ENCODE results near the gene RAB30.
"Not testable (repeated sequence)": the region's sequence is repeated elsewhere in the genome, so short reads cannot be mapped to it uniquely, and the experiment has no call there.

The RAB30 gene

DNA sequence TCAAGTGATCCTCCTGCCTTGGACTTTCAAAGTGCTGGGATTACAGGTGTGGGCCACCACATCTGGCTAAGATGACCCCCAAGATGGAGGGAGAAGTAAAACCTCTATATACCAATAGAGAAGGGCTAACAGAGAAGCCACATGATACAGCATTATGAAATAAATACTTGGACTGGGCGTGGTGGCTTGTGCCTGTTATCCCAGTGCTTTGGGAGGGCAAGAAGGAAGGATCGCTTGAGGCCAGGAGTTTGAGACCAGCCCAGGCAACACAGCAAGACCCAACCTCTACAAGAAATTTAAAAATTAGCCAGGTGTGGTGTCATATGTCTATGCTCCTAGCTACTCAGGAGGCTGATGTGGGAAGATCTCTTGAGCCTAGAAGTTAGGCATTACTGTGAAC is 61.7 kb downstream of the RAB30 start:
- DNase-seq (ENCODE audit: low read depth) = no peak

DNA sequence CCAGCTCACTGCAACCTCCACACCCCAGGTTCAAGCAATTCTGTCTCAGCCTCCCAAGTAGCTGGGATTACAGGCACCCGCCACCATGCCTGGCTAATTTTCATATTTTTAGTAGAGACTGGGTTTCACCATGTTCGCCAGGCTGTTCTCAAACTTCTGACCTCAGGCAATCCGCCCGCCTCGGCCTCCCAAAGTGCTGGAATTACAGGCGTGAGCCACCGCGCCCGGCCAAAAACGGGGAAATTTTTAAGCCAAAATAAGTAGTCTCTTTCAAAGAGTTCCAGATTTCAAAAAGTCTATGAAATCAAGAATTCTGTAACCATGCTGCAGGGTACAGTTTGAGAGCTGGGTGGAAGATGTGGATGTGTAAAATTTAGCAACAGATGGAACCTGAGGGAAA is 62.6 kb downstream of the RAB30 start:
- not testable (repeated sequence) for DNase-seq (ENCODE audit: low read depth)

DNA sequence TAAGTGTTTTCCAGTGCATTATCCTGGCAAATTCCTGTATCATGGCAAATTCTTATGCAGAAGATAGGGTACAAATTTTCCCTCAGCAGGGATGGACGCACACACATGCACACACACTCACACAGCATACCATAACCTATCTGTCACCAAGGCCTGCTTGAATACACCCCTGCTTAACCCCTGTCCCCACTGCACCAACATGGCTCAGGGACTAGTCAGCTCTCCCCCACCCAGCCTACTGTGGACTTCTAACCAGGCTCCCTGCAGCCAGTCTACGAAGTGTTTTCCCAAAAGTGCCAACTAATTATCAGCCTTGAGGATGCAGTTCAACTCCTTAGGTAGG is 63.1 kb downstream of the RAB30 start:
- no peak for DNase-seq (ENCODE audit: low read depth)

DNA sequence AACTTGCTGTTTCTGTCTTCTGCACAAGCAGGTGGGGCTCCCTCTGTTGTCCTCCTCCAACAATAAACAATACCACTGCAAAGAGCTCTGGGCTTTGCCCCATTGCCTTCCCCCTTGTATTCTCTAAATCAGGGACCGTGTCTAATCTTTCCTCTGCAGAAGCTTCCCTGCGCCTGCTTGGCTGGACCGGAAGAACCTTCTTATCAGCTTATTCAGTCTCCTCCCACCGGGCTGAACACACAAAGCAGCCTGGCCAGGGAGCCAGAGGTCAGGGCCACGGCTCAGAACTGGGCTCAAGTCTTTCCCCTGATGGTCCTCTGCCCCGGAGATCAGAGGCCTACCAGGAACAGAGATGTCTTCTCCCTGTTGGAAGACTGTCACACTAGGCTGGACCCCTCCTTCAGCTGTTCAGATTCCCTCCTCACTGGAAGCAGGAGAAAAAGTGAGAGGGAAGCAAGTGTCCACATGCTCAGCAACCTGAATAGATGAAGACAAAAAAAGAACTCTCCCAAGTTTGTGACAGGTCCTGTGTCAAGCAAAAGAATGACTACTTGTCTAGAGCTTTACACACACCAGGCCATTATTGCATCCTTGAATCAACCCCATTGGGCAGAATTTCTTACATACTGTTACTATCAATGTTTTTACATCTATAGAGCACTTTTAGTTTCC is 63.7 kb downstream of the RAB30 start:
- no peak for DNase-seq (ENCODE audit: low read depth)

DNA sequence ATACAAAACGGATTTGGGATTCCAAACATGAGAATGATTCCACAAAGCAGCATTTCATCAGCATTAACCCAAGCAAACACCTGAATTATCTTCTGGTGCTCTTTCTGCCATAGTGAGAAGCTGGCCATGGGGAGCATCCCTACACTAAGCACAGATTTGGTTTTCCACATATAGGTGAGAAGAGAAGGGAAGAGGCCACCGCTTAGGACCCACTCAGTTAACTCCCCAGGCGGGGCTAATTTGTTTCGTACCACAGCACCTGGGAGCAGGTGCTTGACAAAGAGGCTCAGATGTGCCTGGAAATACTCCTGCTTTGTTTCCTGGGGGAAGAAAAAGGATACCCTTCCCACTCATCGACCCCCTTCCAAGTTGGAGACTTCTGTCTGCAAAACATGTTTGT is 64.2 kb downstream of the RAB30 start:
- no peak for DNase-seq (ENCODE audit: low read depth)

DNA sequence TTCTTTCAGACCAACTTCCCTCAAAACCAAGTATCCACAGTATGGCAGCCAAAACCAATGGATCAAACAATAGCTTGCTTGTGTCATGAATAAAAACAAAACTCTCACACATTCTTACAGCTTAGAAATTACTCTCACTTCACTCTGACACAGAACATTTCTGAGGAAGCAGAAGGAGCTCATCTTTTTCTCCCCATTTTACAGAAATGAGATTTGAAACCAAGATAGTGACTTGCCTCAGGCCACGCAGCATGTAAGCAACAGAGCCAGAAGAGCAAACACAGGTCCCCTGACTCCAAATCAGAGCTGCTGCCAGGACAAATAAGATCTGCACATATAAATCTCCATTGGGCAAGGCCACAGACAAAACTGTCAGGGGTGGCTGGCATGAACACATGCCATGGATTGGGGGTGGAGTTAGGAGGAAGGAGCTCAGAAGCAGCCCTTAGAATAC is 64.8 kb downstream of the RAB30 start:
- DNase-seq (ENCODE audit: low read depth) = no peak

DNA sequence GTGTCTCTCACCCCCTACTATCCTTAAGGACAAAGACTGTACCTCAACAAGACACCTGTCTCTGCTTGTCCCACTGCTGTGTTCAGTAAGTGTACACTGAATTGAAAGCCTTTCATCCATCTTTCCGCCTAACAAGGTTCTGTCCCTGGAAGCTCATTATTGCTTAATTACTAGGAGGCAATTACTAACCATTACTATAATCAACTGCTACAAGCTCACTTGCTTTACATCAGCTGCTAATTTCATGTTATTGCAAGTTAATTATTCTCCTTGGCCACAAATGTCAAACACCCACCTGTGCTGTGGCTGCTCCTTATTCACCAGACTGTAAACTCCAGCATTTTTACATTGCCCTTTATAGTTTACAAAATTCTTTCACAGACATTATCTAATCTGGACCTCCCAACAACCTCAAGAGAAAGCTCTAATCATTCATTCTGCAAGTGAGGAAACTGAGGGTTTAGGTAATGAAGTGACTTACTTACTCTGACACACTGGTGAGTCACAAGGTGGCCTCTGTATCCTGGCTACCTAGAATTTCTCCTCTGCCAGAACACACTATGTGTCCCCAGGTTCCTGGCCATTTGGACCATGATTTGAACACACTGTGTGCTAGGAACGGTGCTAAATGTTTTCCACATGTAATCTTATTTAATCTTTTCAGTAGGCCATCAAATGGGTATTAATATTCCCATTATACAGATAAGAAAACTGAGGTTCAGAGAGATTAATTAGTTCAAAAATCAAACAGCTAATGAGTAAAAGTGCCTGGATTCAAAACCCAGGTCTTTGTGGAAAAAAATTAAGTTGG is 66.7 kb downstream of the RAB30 start:
- no peak for DNase-seq (ENCODE audit: low read depth)

DNA sequence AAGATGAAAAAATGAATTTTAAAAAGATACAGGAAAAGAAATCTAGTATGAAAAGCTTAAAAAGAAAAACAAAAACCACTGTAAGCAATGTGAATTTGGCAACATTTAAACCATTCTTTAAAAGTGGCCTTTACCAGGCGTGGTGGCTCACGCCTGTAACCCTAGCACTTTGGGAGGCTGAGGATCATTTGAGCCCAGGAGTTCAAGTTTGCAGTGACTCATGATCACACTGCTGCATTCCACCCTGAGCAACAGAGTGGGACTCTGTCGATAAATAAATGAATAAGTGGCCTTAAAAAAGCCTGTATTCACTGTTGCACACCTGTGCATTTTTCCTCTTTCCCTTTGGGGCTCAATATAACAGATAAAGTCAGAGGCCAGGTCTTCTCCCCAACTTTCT is 69.2 kb downstream of the RAB30 start:
- DNase-seq (ENCODE audit: low read depth) = no peak

DNA sequence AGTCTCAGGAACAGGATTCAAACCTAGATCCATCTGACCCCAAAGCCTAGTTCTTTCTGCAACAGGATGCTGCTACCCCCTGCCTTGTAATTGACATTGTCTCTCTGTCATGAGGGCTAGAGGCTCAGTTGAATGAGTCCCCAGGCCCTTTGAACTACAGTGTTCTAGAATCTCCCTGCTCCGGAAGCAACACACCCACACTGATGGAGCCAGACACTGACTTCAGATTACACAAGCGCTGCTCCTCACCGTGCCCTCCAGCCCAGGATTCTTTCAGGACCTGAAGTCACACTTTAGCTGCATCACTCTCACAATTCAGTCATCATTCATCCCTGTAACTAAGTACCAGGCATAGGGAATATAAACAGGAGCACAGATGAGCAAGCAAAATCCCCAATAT is 69.6 kb downstream of the RAB30 start:
- peak; percentile 7 for DNase-seq (ENCODE audit: low read depth)

DNA sequence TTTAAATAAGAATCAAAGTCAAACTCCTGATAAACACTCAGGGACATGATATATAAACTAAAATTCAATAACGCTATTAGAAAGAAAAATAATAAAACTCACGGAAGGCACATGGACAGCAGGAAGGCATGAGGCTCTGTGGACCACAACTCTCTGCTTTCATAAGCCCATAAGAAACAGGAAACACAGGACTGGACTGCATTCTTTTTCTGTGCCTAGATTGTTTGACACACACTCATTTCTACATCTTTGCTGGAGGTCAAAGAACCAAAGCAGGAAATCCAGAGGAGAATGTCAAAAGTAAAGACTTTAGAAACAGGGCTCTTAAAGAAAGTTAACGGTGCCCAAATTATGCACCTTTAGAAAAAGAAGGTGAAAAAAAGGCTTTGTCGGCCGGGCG is 71.3 kb downstream of the RAB30 start:
- DNase-seq (ENCODE audit: low read depth) = no peak

DNA sequence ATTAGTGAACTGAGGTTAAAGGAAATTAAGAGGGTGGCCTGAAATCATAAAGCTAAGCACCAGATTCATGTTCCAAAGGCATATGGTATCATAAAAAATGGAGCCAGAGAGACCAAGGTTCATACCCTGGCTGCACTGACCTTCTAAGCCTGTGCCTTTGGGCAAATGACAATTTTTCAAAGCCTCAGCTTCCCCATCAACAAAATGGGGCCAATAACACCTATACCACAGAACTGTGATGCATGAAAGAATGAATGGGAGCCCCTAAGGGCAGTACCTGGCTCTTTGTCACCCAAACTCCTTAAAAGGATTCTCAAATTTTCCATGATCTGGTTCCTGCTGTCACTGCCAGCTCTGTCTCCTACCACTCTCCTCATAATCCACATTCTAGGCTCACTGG is 72.5 kb downstream of the RAB30 start:
- no peak for DNase-seq (ENCODE audit: low read depth)

DNA sequence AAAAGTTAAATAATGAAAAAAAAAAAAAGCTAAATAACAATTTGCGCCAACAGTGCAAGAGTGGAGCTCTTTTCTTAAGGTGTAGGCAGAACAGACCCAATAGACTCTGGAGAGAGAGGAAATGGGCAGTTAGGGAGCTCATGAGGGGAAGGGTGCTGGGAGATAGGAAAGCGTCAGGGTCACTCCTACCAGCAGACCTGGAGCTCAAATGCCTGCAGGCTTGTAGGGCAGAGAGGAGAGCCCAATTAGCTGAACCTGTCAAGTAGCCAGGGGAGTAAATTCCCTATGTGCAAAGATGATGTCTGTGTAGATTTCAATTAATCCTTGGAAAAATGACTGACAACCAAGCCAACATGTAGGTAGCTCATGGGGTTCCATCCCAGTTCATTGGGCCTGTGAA is 73.0 kb downstream of the RAB30 start:
- DNase-seq (ENCODE audit: low read depth) = no peak

DNA sequence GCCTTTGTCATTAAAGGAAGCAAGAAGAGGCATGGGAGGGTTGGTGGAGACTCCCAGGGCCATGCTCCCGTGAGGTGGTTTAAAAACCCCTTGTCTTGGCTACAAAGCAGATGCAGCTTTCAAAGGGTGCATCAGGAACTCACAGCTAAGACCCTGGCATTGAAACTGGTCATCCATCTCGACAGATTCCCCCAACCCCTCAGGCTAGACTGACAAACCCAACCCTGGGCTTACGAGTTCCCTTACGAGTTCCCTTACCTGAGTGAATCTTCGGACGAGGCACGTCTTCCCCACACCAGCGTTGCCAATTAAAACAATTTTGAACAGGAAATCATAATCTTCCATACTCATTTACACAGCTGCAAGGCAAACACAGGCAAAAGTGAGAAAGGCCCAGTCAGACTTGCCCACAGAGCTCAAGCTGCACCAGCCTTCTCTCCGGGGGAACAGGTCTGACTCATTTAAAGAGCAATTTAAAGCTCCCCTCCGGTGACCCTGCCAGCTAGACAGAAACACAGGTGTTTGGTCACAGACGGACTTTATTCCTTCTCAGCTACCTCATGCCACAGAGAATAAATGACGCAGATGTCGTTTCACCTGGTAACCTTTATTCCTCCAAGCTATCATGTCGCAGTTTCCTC is 74.6 kb downstream of the RAB30 start:
- no peak for DNase-seq (ENCODE audit: low read depth)

DNA sequence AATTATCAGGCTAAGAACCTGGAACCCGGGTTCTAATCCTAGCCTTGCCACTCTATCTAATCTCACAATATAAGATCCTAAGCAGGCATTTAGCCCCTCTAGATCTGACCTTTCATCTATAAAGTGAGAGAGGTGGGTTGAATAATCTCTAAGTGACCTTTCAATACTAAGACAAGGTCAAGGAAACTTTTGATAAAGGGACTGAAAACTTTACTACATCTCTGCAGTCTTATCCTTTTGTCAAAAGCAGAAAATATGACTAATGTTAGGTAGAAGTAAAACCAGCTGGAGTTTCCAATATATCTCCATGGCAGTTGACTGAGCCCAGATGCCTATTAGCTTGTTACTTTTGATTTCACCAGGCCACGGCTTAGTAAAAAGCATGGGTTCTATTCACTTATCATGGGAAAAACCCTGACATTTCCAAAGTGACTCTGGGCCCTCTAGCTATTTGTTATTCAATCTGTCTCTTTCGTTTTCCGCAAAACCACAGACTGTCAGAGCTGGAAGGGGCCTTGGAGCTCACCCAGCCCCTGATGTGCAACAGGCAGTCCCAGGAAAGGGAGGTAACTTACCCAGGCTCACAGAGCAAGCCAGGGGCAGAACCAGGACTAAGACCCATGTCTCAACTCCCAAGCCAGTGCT is 75.8 kb downstream of the RAB30 start:
- DNase-seq (ENCODE audit: low read depth) = peak; percentile 16

DNA sequence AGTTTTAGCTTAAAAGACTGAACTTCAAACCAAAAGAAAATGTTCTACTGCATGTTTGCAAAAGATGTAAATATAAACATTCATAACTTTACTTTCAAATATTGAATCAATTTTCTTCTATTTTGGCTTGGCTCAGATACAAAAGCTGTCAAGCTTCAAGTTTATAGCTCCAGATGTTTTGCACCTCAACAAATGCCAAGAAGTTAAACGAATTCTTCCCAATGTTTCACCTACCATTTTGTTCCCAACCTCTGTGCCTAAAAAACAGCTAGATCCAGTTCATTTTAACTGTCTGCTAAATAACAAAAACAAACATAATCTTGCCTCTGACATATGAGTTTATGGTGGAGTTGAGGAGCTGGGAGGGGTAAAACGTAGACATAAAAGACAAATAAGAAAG is 76.5 kb downstream of the RAB30 start:
- DNase-seq (ENCODE audit: low read depth) = no peak

DNA sequence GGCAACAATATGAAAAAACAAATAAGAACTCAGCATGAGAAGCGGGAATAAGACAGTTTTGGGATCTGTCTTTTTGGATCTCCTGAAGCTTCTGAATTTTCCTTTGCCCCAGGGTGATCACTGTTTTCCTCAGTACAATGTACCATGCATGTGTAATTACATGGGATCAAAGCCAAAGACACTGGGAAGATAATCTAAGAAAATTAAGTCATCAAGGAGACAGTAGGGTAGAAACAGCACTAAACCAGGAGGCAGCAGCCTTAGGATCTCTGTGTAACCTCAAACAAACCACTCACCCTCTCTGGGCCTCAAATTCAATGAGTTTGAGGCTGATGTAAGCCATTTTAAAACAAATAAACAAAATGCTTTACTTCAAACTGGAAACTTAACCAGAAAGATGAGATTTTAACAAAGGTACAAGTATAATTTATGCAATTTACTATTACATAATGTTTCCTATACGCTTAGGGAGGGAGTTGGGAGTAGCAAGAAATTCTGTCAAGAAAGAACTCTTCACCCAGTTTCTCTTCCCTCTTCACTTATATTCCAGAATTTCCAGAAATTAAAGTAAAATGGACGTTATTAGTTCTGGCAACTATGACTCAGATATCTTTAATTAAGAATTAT is 77.0 kb downstream of the RAB30 start:
- no peak for DNase-seq (ENCODE audit: low read depth)

DNA sequence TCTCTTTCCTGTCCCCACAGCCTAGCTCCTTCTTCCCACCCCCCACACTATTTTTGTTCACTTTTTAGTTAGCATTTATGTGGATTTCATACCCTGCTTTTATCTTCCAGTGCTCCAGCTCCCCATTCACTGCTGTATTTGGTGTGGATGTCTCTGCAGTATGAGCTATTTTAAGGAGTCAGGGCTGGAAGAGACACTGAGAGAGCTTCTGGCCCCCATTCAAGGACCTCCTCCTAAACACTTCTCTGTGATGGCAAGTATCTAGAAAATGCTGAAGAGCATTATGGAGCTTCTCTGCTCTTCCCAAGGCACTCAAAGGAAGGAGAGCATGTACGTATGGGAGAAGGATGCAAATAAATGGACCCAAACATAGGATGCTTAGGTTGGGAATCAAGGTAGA is 79.5 kb downstream of the RAB30 start:
- DNase-seq (ENCODE audit: low read depth) = no peak

DNA sequence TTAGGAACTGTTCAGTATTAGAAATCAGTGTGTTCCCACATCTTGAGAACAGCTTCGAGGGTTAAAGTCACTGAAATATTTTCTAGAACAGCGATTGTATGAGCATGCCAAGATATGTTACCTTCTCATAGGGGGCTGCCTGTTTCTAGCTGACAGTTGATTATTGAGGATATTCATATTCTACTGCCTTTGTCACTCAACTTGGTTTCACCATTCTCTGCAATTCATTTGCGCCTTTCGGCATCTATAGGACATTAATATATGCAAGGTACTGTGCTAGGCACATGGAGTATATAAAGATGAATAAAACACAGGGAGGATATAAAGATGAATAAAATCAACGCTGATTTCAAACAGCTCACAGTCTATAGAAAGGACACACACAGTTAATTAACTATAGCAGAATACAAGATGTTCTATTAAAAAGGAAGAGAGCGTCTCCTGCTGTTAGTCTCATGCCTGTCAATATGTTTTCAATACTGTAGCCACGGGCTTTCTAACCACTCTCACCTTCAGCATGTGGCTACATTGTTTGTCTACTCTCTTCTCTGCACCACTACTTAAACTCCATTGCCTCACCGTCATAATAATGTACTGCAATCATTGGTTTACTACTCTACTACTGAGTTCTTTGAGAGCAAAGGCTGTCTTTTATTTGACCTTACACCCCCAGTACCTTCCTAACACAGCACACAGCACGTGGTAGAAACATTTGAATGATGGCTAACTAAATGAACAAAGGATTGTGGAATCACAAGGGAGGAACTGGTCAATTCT is 81.9 kb downstream of the RAB30 start:
- DNase-seq (ENCODE audit: low read depth) = no peak

DNA sequence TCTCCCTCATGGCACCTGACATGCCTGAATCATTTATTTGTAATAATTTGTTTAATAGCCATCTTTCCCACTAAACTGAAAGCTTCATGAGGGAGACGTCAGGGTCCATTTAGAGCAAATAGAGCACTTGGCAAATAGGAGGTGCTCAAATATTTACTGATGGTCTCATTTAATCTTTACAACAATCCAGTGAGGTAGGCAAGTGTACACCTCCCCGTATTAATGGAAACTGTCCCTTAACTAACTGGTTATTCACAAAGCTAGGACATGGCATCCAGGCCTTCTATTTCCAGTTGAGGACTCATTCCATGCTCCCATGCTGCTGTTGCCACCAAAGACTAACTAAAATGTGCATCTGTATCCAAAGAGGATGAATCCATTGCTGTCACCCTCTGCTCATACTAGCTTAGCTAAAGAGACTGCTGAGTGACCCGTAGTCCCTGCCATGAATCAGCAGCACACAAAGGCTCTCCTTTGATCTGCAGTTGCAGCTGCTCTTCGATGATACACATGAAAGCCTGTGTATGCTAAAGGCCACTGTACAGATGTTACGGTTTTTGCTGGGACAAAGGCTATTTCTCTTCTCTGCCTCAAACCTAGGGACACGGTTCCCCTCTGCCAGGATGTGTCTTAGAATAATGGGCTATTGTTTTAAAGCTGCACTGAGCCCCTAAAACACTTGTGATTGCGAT is 82.6 kb downstream of the RAB30 start:
- DNase-seq (ENCODE audit: low read depth) = no peak

DNA sequence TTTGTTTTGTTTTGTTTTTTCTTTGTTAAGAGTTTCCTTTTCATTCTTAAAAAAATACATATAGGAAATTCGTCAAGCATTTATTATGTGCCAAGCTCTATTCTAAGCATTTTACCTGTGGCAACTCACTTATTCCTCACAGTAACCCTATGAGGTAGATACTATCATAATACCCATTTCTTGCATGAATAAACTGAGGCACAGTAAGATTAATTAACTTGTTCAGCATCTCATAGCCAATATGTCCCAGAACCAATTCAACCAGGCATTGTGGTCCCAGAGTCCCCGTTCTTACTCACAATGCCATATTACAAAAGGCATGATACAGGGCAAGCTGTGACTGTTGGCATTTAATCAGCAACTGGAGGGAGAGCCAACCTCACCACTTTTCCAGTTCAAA is 83.7 kb downstream of the RAB30 start:
- no peak for DNase-seq (ENCODE audit: low read depth)

DNA sequence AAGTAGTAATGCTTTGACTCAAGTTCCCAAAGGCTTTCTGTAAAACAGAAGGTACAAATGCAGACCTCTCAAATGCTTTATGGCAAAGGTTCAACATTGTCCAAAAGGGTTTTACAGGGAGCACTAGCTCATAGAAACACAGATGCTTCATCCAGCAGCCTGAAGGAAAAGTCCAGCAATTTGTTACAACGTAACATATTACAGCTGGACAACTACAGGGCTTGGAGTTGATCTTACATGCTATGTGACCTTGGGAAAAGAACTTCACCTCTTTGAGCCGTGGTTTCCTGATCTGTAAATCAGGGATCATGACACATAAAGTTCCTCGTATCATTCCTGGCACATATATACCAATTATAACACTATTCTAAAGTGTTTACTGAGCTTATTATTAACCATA is 85.3 kb downstream of the RAB30 start:
- no peak for DNase-seq (ENCODE audit: low read depth)

Measured in activated T-cell treated with anti-CD3 and anti-CD28 coated beads for 24 hours (primary cell).